ENCODE results near the gene ERVW-1. TPM values are rescaled to one million over a fixed set of nuclear protein-coding genes. Genes with fewer than 3 reads are reported as not detected.
"Not testable (repeated sequence)": the region's sequence is repeated elsewhere in the genome, so short reads cannot be mapped to it uniquely, and the experiment has no call there.

Gene ERVW-1, protein sequence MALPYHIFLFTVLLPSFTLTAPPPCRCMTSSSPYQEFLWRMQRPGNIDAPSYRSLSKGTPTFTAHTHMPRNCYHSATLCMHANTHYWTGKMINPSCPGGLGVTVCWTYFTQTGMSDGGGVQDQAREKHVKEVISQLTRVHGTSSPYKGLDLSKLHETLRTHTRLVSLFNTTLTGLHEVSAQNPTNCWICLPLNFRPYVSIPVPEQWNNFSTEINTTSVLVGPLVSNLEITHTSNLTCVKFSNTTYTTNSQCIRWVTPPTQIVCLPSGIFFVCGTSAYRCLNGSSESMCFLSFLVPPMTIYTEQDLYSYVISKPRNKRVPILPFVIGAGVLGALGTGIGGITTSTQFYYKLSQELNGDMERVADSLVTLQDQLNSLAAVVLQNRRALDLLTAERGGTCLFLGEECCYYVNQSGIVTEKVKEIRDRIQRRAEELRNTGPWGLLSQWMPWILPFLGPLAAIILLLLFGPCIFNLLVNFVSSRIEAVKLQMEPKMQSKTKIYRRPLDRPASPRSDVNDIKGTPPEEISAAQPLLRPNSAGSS
- polyA plus RNA-seq (2013) = 461 and 519 TPM in 2 replicates

GRCh38 chr7:92477681-92478080 is at the start of gene ERVW-1:
TSS of gene ERVW-1 (minus strand) at chr7:92477946. CDS start at chr7:92470381, 7,565 bp downstream.
- H3K79me1 ChIP-seq (ENCODE audit: low read length); H3K4me3 ChIP-seq (ENCODE audit: low read depth, low read length); H2AK5ac ChIP-seq (ENCODE audit: low read length); H3K9ac ChIP-seq (ENCODE audit: low read length); H2BK12ac ChIP-seq (ENCODE audit: low read length); H3K79me2 ChIP-seq (ENCODE audit: control insufficient read depth, insufficient read depth, low read length, poor library complexity); H4K12ac ChIP-seq (ENCODE audit: low read depth, low read length); H2AFZ ChIP-seq (ENCODE audit: insufficient read depth, low read length, poor library complexity); H3K4me2 ChIP-seq (ENCODE audit: low read length); H3K18ac ChIP-seq (ENCODE audit: low read length); H3K27me3 ChIP-seq (ENCODE audit: insufficient read depth, low read length); H3K36me3 ChIP-seq (ENCODE audit: control insufficient read depth in 1 of 2, insufficient read depth in 2 of 2, low read length in 2 of 2); H3K23ac ChIP-seq (ENCODE audit: low read length); H3K9me3 ChIP-seq (ENCODE audit: insufficient read depth, low read depth, low read length); H3K4ac ChIP-seq (ENCODE audit: low read depth, low read length); H3K14ac ChIP-seq (ENCODE audit: low read length); H3K4me1 ChIP-seq (ENCODE audit: control insufficient read depth in 1 of 2, insufficient read depth in 2 of 2, low read length in 2 of 2); H2BK5ac ChIP-seq (ENCODE audit: low read depth, low read length, poor library complexity); H4K8ac ChIP-seq (ENCODE audit: low read depth, low read length): not testable (repeated sequence)
- Histone ChIP-seq H3K27ac (ENCODE audit: low read depth, low read length) (peak within 1 kb of the TSS; percentile 19), H2BK120ac (ENCODE audit: insufficient read depth, low read length, poor library complexity) (peak within 1 kb of the TSS; percentile 7), H4K91ac (ENCODE audit: low read depth, low read length) (peak within 1 kb of the TSS; percentile 78)
- no CpG with 5 or more reads among the region's 11 CpGs for WGBS (ENCODE audit: extremely low coverage, insufficient coverage, insufficient read length)
- peak; percentile 39 to 67 for DNase-seq

GRCh38 chr7:92523110-92523509 is 45.4 kb upstream of the ERVW-1 start:
- no peak overlapping the region for H4K91ac ChIP-seq (ENCODE audit: low read depth, low read length)
- peaks cover 0 to 2% of the 10 kb centered on the region in 2 experiments for H3K4me1 ChIP-seq (ENCODE audit: control insufficient read depth in 1 of 2, insufficient read depth in 2 of 2, low read length in 2 of 2)
- peaks cover 2% of the 10 kb centered on the region for H3K79me1 ChIP-seq (ENCODE audit: low read length)
- no peak overlapping the region for H3K4ac ChIP-seq (ENCODE audit: low read depth, low read length)
- WGBS (ENCODE audit: extremely low coverage, insufficient coverage, insufficient read length) = no CpG with 5 or more reads among the region's 2 CpGs
- H2AK5ac ChIP-seq (ENCODE audit: low read length) = no peak overlapping the region
- H2BK12ac ChIP-seq (ENCODE audit: low read length) = no peak overlapping the region
- no peaks in the 10 kb centered on the region for H3K27me3 ChIP-seq (ENCODE audit: insufficient read depth, low read length)
- no peak overlapping the region for H4K12ac ChIP-seq (ENCODE audit: low read depth, low read length)
- no peak overlapping the region for H2BK120ac ChIP-seq (ENCODE audit: insufficient read depth, low read length, poor library complexity)
- peaks cover 2% of the 10 kb centered on the region in 2 experiments for H3K36me3 ChIP-seq (ENCODE audit: control insufficient read depth in 1 of 2, insufficient read depth in 2 of 2, low read length in 2 of 2)
- no peak overlapping the region for H3K23ac ChIP-seq (ENCODE audit: low read length)
- no peak overlapping the region for H2AFZ ChIP-seq (ENCODE audit: insufficient read depth, low read length, poor library complexity)
- no peak overlapping the region for H3K14ac ChIP-seq (ENCODE audit: low read length)
- H3K27ac ChIP-seq (ENCODE audit: low read depth, low read length) = no peak overlapping the region
- no peak overlapping the region for H3K4me3 ChIP-seq (ENCODE audit: low read depth, low read length)
- H2BK5ac ChIP-seq (ENCODE audit: low read depth, low read length, poor library complexity) = no peak overlapping the region
- DNase-seq = no peak
- H3K9me3 ChIP-seq (ENCODE audit: insufficient read depth, low read depth, low read length) = no peaks in the 10 kb centered on the region
- H3K79me2 ChIP-seq (ENCODE audit: control insufficient read depth, insufficient read depth, low read length, poor library complexity) = peaks cover 2% of the 10 kb centered on the region
- no peak overlapping the region for H4K8ac ChIP-seq (ENCODE audit: low read depth, low read length)
- no peak overlapping the region for H3K18ac ChIP-seq (ENCODE audit: low read length)
- H3K9ac ChIP-seq (ENCODE audit: low read length) = no peak overlapping the region
- H3K4me2 ChIP-seq (ENCODE audit: low read length) = no peak overlapping the region

DNA sequence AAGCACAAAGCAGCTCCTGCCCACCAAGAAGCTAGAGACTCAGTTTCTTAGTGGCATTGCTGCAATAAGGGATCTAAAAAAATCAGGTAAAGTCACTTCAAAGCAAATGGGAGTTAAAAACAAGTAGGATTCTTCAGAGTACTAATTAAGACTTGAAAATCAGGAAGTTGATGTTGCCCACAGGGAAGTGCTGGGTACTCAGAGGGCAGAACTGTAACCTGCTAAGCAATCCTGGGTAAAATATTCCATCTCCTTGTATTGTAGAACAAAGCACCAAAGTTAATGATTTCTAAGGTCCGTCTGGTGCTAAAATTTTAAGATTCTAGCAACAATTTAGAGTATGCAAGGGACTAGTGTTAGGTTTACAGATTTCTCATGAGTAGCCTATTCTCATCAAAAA is 42.3 kb upstream of the ERVW-1 start:
- Histone ChIP-seq H2AK5ac (ENCODE audit: low read length) (no peak overlapping the region), H4K91ac (ENCODE audit: low read depth, low read length) (no peak overlapping the region), H3K4me3 (ENCODE audit: low read depth, low read length) (no peak overlapping the region), H2BK5ac (ENCODE audit: low read depth, low read length, poor library complexity) (no peak overlapping the region), H3K9me3 (ENCODE audit: insufficient read depth, low read depth, low read length) (no peaks in the 10 kb centered on the region), H3K18ac (ENCODE audit: low read length) (no peak overlapping the region), H2AFZ (ENCODE audit: insufficient read depth, low read length, poor library complexity) (no peak overlapping the region), H3K4ac (ENCODE audit: low read depth, low read length) (no peak overlapping the region), H3K79me2 (ENCODE audit: control insufficient read depth, insufficient read depth, low read length, poor library complexity) (no peaks in the 10 kb centered on the region), H3K27me3 (ENCODE audit: insufficient read depth, low read length) (no peaks in the 10 kb centered on the region), H3K36me3 (ENCODE audit: control insufficient read depth in 1 of 2, insufficient read depth in 2 of 2, low read length in 2 of 2) (peaks cover 2 to 5% of the 10 kb centered on the region in 2 experiments), H3K4me1 (ENCODE audit: control insufficient read depth in 1 of 2, insufficient read depth in 2 of 2, low read length in 2 of 2) (no peaks in the 10 kb centered on the region), H3K4me2 (ENCODE audit: low read length) (no peak overlapping the region), H3K27ac (ENCODE audit: low read depth, low read length) (no peak overlapping the region), H3K23ac (ENCODE audit: low read length) (no peak overlapping the region), H2BK120ac (ENCODE audit: insufficient read depth, low read length, poor library complexity) (no peak overlapping the region), H4K8ac (ENCODE audit: low read depth, low read length) (no peak overlapping the region), H3K9ac (ENCODE audit: low read length) (no peak overlapping the region), H4K12ac (ENCODE audit: low read depth, low read length) (no peak overlapping the region), H3K79me1 (ENCODE audit: low read length) (no peaks in the 10 kb centered on the region), H2BK12ac (ENCODE audit: low read length) (no peak overlapping the region), H3K14ac (ENCODE audit: low read length) (no peak overlapping the region)
- no peak for DNase-seq
- WGBS (ENCODE audit: extremely low coverage, insufficient coverage, insufficient read length) = no CpG with 5 or more reads among the region's 1 CpG

DNA sequence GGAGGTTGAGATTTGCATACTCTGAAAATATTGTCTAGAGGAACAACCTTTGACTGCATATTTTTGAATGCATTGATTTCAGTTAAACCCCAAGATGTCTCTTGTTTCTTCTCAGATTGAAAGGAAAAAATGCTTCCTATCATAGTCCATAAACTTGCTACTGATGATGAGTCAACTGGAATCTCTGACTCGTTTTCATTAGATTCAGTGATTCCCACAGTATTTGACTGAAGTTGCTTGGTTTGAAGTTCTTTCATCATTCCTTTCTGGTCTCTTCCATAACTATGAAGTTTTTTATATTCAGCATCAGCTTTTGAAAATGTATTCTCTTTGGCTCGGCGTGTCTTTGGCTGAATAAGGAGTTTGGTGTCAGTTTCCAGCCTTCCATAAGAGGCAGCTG is 39.9 kb upstream of the ERVW-1 start:
- H3K36me3 ChIP-seq (ENCODE audit: control insufficient read depth in 1 of 2, insufficient read depth in 2 of 2, low read length in 2 of 2) = peaks cover 2 to 5% of the 10 kb centered on the region in 2 experiments
- H3K14ac ChIP-seq (ENCODE audit: low read length) = no peak overlapping the region
- no peak overlapping the region for H3K4ac ChIP-seq (ENCODE audit: low read depth, low read length)
- no peaks in the 10 kb centered on the region for H3K79me1 ChIP-seq (ENCODE audit: low read length)
- no peak overlapping the region for H2BK12ac ChIP-seq (ENCODE audit: low read length)
- H3K4me3 ChIP-seq (ENCODE audit: low read depth, low read length) = no peak overlapping the region
- H2BK120ac ChIP-seq (ENCODE audit: insufficient read depth, low read length, poor library complexity) = no peak overlapping the region
- H3K27ac ChIP-seq (ENCODE audit: low read depth, low read length) = no peak overlapping the region
- no peaks in the 10 kb centered on the region for H3K9me3 ChIP-seq (ENCODE audit: insufficient read depth, low read depth, low read length)
- no peak overlapping the region for H3K18ac ChIP-seq (ENCODE audit: low read length)
- no peak overlapping the region for H3K4me2 ChIP-seq (ENCODE audit: low read length)
- H2BK5ac ChIP-seq (ENCODE audit: low read depth, low read length, poor library complexity) = no peak overlapping the region
- no peaks in the 10 kb centered on the region for H3K4me1 ChIP-seq (ENCODE audit: control insufficient read depth in 1 of 2, insufficient read depth in 2 of 2, low read length in 2 of 2)
- no peak overlapping the region for H2AFZ ChIP-seq (ENCODE audit: insufficient read depth, low read length, poor library complexity)
- no peak overlapping the region for H2AK5ac ChIP-seq (ENCODE audit: low read length)
- H4K8ac ChIP-seq (ENCODE audit: low read depth, low read length) = no peak overlapping the region
- H3K79me2 ChIP-seq (ENCODE audit: control insufficient read depth, insufficient read depth, low read length, poor library complexity) = no peaks in the 10 kb centered on the region
- H3K9ac ChIP-seq (ENCODE audit: low read length) = no peak overlapping the region
- H4K12ac ChIP-seq (ENCODE audit: low read depth, low read length) = no peak overlapping the region
- H3K27me3 ChIP-seq (ENCODE audit: insufficient read depth, low read length) = no peaks in the 10 kb centered on the region
- DNase-seq = no peak
- no peak overlapping the region for H3K23ac ChIP-seq (ENCODE audit: low read length)
- WGBS (ENCODE audit: extremely low coverage, insufficient coverage, insufficient read length) = no CpG with 5 or more reads among the region's 3 CpGs
- no peak overlapping the region for H4K91ac ChIP-seq (ENCODE audit: low read depth, low read length)

Data from trophoblast cell (in vitro differentiated cells and primary cell).